Small intestine (tissue), 7 donors: ENCODE data around the gene PIGH. TPM values are rescaled to one million over a fixed set of nuclear protein-coding genes. Genes with fewer than 3 reads are reported as not detected.
"Not testable (repeated sequence)": the region's sequence is repeated elsewhere in the genome, so short reads cannot be mapped to it uniquely, and the experiment has no call there.

Experiments used
- DNase-seq, 2 donors: peaks; one replicate each; pipeline versions ENCODE4 v3.0.0 to v3.0.0-alpha.2; 2013
- FAIRE-seq: peaks from 2 replicates; lab custom pipeline; 2012; peaks lifted over from hg19 to GRCh38; lab: Jason Lieb, UNC
- H3K27ac ChIP-seq, 3 donors: one replicate each; pipeline ENCODE4 v1.5.1; 2013; ENCODE audit warnings: low read length in 2 of 3, mild to moderate bottlenecking in 2 of 3, control low read depth in 1 of 3, inconsistent platforms in 1 of 3, low read depth in 1 of 3, moderate library complexity in 1 of 3
- H3K27me3 ChIP-seq, 3 donors: one replicate each; pipeline ENCODE4 v1.6.1; 2013; ENCODE audit warnings: low read length in 3 of 3, inconsistent platforms in 1 of 3; ENCODE audit not compliant: control insufficient read depth in 3 of 3, insufficient read depth in 3 of 3
- H3K36me3 ChIP-seq, 3 donors: one replicate each; pipeline ENCODE4 v1.6.1; 2013; ENCODE audit warnings: low read length in 3 of 3, inconsistent platforms in 1 of 3, low read depth in 1 of 3, mild to moderate bottlenecking in 1 of 3, moderate library complexity in 1 of 3; ENCODE audit not compliant: control insufficient read depth in 3 of 3, insufficient read depth in 2 of 3
- H3K4me1 ChIP-seq, 3 donors: one replicate each; pipeline ENCODE4 v1.6.1; 2013; ENCODE audit warnings: low read length in 2 of 3, inconsistent platforms in 1 of 3, low read depth in 1 of 3, mild to moderate bottlenecking in 1 of 3, moderate library complexity in 1 of 3; ENCODE audit not compliant: control insufficient read depth in 3 of 3, insufficient read depth in 2 of 3
- H3K4me3 ChIP-seq, 3 donors: one replicate each; pipeline ENCODE4 v1.5.1; 2013; ENCODE audit warnings: low read length in 3 of 3, control low read depth in 1 of 3, inconsistent platforms in 1 of 3, low read depth in 1 of 3, mild to moderate bottlenecking in 1 of 3, moderate library complexity in 1 of 3
- H3K9me3 ChIP-seq, 2 donors: one replicate each; pipeline ENCODE4 v1.6.1; 2013; ENCODE audit warnings: low read depth in 1 of 2, low read length in 1 of 2; ENCODE audit not compliant: control insufficient read depth in 2 of 2, insufficient read depth in 1 of 2
- WGBS, 3 donors: extraction: QIAGEN DNeasy Blood & Tissue Kit; methylation state at CpG; one replicate each; pipeline ENCODE4 v1.1.7; 2013; 5-methylcytosine and 5-hydroxymethylcytosine counted together
- polyA plus RNA-seq, 4 donors: library from polyadenylated mRNA; stranded (reverse) in 3 of 4; unstranded in 1 of 4; fragments of 200-250 nt in 3 of 4; fragments of 120-200 nt in 1 of 4; gene quantifications; one replicate each; pipeline versions ENCODE4 v1.2.1 to v1.2.3, GENCODE V29; 2013
- donor health status: healthy with polysubstance abuse.
- donor health status: control.
- donor health status: control.
- donor health status: Bipolar disorder and iron deficiency.
- donor health status: healthy.

The PIGH gene
- polyA plus RNA-seq, 4 donors = 19.6 to 53.9 (median 22.6) TPM

- no peak overlapping the region for H3K27ac ChIP-seq
- DNase-seq (no peak), FAIRE-seq (no peak)
- H3K36me3 ChIP-seq = no peaks in the 10 kb centered on the region
- no peaks in the 10 kb centered on the region for H3K27me3 ChIP-seq
- H3K4me1 ChIP-seq = peaks cover 0 to 4% (median 0%) of the 10 kb centered on the region in 3 donors
- H3K4me3 ChIP-seq = no peak overlapping the region
- 69 to 87% (median 85%) methylated on average over 7 of the region's 7 CpGs for WGBS, 3 donors
- H3K9me3 ChIP-seq = no peaks in the 10 kb centered on the region
Observed at GRCh38 chr14:67602076-67602475, 2.0 kb upstream of the PIGH start.

GRCh38 chr14:67600562-67600974 lies 500 bp upstream of the PIGH start:
- H3K4me3 ChIP-seq = peak overlapping the region; percentile 2 to 95 (median 76)
- FAIRE-seq = not testable (repeated sequence)

GRCh38 chr14:67595392-67595791 lies 4.7 kb downstream of the PIGH start:
- FAIRE-seq (no peak), DNase-seq (no peak)
- Histone ChIP-seq H3K4me1 (peaks cover 0 to 7% (median 0%) of the 10 kb centered on the region in 3 donors), H3K9me3 (no peaks in the 10 kb centered on the region), H3K27me3 (no peaks in the 10 kb centered on the region), H3K36me3 (peaks cover 4 to 23% (median 8%) of the 10 kb centered on the region in 3 donors), H3K27ac (no peak overlapping the region), H3K4me3 (no peak overlapping the region)
- 90 to 97% (median 91%) methylated on average over 2 of the region's 2 CpGs for WGBS, 3 donors

More at GRCh38 chr14:67600562-67600974, 500 bp upstream of the PIGH start:
- H3K27me3 ChIP-seq, DNase-seq, H3K9me3 ChIP-seq, H3K36me3 ChIP-seq, H3K4me1 ChIP-seq: not testable (repeated sequence)
- H3K27ac ChIP-seq = peak overlapping the region; percentile 80 to 97 (median 81)
- 83 to 92% (median 86%) methylated on average over 21 of the region's 21 CpGs for WGBS, 3 donors

GRCh38 chr14:67593650-67594049 lies 6.4 kb downstream of the PIGH start:
- FAIRE-seq, H3K4me1 ChIP-seq, H3K9me3 ChIP-seq, H3K27me3 ChIP-seq, H3K4me3 ChIP-seq: not testable (repeated sequence)
- DNase-seq = peak in 1 of 2 donors; percentile 49
- Histone ChIP-seq H3K27ac (peak overlapping the region in 1 of 3 donors; percentile 8), H3K36me3 (peaks cover 8 to 30% (median 9%) of the 10 kb centered on the region in 3 donors)
- 0% methylated on average over 1 of the region's 1 CpG for WGBS, 3 donors

GRCh38 chr14:67589204-67589770 lies 10.8 kb downstream of the PIGH start:
- no peaks in the 10 kb centered on the region for H3K27me3 ChIP-seq
- peaks cover 0 to 17% (median 0%) of the 10 kb centered on the region in 3 donors for H3K4me1 ChIP-seq
- FAIRE-seq = no peak
- no peak overlapping the region for H3K4me3 ChIP-seq
- peaks cover 18 to 52% (median 23%) of the 10 kb centered on the region in 3 donors for H3K36me3 ChIP-seq
- WGBS, 3 donors = 29 to 85% (median 62%) methylated on average over 2 of the region's 2 CpGs
- DNase-seq = peak; percentile 12 to 67
- no peaks in the 10 kb centered on the region for H3K9me3 ChIP-seq
- peak overlapping the region in 1 of 3 donors; percentile 54 for H3K27ac ChIP-seq

- no peak overlapping the region for H3K4me3 ChIP-seq
- no peak for FAIRE-seq
- no peaks in the 10 kb centered on the region for H3K27me3 ChIP-seq
- H3K4me1 ChIP-seq = peaks cover 0 to 21% (median 0%) of the 10 kb centered on the region in 3 donors
- no peak overlapping the region for H3K27ac ChIP-seq
- peaks cover 16 to 50% (median 21%) of the 10 kb centered on the region in 3 donors for H3K36me3 ChIP-seq
- no peaks in the 10 kb centered on the region for H3K9me3 ChIP-seq
- 73 to 76% (median 74%) methylated on average over 4 of the region's 4 CpGs for WGBS, 3 donors
- no peak for DNase-seq
Observed at GRCh38 chr14:67586369-67586768, 13.7 kb downstream of the PIGH start.

- Histone ChIP-seq H3K27me3 (no peaks in the 10 kb centered on the region), H3K4me1 (peaks cover 0 to 34% (median 5%) of the 10 kb centered on the region in 3 donors), H3K9me3 (no peaks in the 10 kb centered on the region), H3K27ac (no peak overlapping the region), H3K4me3 (no peak overlapping the region), H3K36me3 (peaks cover 13 to 53% (median 21%) of the 10 kb centered on the region in 3 donors)
- FAIRE-seq (no peak), DNase-seq (no peak)
- 92 to 95% (median 94%) methylated on average over 3 of the region's 3 CpGs for WGBS, 3 donors
Observed at GRCh38 chr14:67584978-67585377, 15.1 kb downstream of the PIGH start.

GRCh38 chr14:67583711-67584644 lies 16.1 kb downstream of the PIGH start:
- WGBS, 3 donors = 91 to 96% (median 93%) methylated on average over 6 of the region's 6 CpGs
- peaks cover 13 to 60% (median 21%) of the 10 kb centered on the region in 3 donors for H3K36me3 ChIP-seq
- FAIRE-seq = no peak

More at GRCh38 chr14:67583711-67584644, 16.1 kb downstream of the PIGH start:
- H3K27ac ChIP-seq = no peak overlapping the region
- no peaks in the 10 kb centered on the region for H3K9me3 ChIP-seq
- no peaks in the 10 kb centered on the region for H3K27me3 ChIP-seq
- DNase-seq = peak; percentile 49 to 53
- peaks cover 0 to 37% (median 5%) of the 10 kb centered on the region in 3 donors for H3K4me1 ChIP-seq
- no peak overlapping the region for H3K4me3 ChIP-seq
